HG03175 (cell line): ENCODE data around the gene ATP8B1.
A peak's percentile ranks its signal among the peaks of the same experiment; 100 is the strongest.
"Not testable (repeated sequence)": the region's sequence is repeated elsewhere in the genome, so short reads cannot be mapped to it uniquely, and the experiment has no call there.

Experiments
- ATAC-seq: cut with Tn5 transposase; IDR thresholded peaks from one replicate; pipeline ENCODE4 v1.9.1; 2021; ENCODE audit warnings: mild to moderate bottlenecking, moderate library complexity; ENCODE audit not compliant: unreplicated experiment

The ATP8B1 gene

GRCh38 chr18:57677262-57678211 is 125.6 kb downstream of the ATP8B1 start:
- no peak for ATAC-seq

- no peak for ATAC-seq
Observed at GRCh38 chr18:57674891-57675290, 128.2 kb downstream of the ATP8B1 start.

DNA sequence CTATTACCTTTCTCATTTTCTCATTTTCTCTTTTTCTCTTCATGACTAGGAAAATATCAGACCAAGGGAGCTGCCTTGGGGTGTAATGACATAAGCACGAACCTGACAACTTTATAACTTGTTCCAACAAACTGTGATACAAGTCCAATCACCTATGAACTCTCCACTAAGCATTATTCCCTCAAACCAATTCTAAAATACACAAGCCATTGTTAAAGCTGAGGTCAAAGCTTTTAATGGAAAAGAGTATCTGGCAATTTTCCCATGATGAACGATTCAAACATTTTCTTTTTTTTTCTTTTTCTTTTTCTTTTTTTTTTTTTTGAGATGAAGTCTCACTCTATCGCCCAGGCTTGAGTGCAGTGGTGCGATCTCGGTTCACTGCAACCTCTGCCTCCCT is 133.1 kb downstream of the ATP8B1 start:
- ATAC-seq: no peak

GRCh38 chr18:57668021-57668420 is 135.1 kb downstream of the ATP8B1 start:
- no peak for ATAC-seq

DNA sequence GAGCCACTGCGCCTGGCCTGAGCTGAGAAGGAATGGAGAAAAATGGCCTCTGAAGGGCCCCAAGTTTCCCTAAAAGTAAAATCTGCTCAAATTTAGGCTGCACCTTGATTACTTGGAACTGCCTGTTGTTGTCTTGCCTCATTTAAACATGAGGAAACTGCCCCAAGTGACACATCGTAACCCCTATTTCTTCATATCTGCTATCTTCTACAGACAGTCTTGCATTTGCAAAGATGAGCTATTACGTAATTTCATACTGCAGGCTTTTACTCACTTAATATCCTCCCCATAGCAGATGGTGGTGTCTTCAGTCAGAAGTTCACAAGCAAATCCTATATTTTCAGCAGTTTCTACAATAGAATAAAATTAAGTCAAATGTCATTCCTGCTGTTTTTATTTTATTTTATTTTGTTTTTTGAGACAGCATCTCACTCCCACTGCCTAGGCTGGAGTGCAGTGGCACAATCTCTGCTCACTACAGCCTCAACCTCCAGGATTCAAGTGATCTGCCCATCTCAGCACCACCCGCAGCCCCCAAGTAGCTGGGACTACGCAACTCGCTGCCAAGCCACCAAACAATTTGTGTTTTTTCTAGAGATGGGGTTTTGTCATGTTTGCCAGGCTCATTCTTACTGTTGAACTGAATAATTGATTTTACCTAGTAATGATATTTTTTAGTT is 136.2 kb downstream of the ATP8B1 start:
- ATAC-seq: no peak

- ATAC-seq: no peak
Observed at GRCh38 chr18:57664568-57665165, 138.4 kb downstream of the ATP8B1 start.

DNA sequence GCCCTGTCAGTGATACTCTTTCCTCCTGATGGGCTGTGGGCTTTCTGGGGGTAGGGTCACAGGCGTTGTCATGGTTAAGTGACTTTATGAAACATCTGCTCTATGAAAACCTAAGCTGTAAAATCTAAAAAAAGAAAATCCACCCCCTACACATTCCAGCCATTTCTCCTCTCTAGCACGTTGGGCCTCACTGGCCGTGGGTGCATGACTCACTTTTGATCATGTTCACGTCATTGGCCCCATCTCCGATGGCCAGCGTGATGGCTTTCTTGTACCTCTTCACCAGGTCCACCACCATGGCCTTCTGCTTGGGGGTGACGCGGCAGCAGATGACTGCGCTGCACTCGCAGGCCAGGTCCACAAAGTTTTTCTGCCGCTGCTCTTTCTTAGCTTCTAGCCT is 142.2 kb downstream of the ATP8B1 start:
- no peak for ATAC-seq

- ATAC-seq: no peak
Observed at GRCh38 chr18:57659460-57660102, 143.5 kb downstream of the ATP8B1 start.

- ATAC-seq: no peak
Observed at GRCh38 chr18:57657542-57657941, 145.6 kb downstream of the ATP8B1 start.

GRCh38 chr18:57655740-57656139 is 147.4 kb downstream of the ATP8B1 start:
- ATAC-seq: no peak

GRCh38 chr18:57651914-57652313 is 151.2 kb downstream of the ATP8B1 start:
- ATAC-seq: no peak

DNA sequence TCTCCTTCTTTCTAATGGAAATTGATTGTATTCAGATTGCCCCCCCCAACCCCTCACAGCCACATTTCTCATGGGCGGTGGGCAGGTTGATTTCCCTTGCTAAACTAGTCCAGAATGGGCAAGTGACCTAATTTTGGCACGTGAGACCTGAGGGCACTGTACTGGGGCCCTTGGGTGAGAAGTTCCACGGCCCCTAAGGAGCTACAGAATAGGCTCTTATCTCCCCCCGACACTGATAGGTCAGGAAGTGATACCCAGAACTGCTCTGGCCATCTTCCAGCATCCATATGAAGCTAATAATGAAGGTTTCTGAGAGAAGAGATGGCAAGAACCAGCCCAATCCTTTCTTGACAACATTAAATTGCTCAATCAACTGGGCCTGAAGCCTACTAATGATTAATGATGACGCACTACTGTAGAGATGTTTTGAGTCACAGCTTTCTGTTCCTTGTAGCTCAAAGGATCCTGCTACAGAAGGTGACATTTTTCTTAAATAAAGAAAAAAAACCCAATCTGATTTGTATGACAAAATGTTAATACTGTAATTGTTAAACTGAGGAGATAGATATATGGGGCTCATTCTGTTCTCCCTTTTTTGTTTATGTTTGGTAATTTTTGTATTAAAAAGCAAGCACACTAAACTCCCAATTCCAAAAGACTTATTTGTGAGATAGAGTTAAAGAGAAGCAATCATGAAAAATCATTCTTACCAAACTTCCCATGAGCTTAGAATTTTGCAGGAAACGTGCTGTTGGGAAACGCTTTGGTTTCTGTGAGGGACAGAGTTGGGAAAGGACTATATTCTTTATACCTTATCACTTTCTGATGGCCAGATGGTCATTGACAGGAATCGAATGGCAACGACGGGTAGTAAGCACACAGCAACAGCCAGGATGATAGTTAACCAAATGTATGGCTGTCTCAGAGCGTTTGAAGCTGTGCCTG is 153.3 kb downstream of the ATP8B1 start:
- peak; percentile 99 for ATAC-seq

DNA sequence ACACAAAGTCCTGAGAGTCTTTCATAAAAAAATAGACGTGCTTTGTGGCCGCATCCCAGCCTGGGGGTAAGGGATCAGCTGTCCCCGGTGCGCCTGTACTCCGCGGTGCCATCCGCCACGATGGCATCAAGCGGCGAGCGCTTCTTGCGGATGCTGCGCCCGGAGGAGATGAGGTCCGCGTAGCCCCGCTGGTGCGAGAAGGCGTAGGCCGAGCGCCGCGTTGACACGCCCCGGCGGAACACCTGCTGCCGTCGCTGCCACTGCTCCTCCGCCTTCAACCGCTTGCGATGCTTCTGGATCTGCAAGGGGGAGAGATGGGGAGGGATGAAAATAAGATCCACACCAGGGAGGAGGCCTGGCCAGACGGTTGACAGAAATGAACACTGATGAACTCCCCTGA is 154.7 kb downstream of the ATP8B1 start:
- ATAC-seq: no peak

- ATAC-seq: no peak
Observed at GRCh38 chr18:57644540-57644939, 158.6 kb downstream of the ATP8B1 start.

- not testable (repeated sequence) for ATAC-seq
Observed at GRCh38 chr18:57643726-57644125, 159.4 kb downstream of the ATP8B1 start.

- ATAC-seq: not testable (repeated sequence)
Observed at GRCh38 chr18:57642462-57642861, 160.7 kb downstream of the ATP8B1 start.

GRCh38 chr18:57640749-57641148 is 162.4 kb downstream of the ATP8B1 start:
- ATAC-seq: no peak

DNA sequence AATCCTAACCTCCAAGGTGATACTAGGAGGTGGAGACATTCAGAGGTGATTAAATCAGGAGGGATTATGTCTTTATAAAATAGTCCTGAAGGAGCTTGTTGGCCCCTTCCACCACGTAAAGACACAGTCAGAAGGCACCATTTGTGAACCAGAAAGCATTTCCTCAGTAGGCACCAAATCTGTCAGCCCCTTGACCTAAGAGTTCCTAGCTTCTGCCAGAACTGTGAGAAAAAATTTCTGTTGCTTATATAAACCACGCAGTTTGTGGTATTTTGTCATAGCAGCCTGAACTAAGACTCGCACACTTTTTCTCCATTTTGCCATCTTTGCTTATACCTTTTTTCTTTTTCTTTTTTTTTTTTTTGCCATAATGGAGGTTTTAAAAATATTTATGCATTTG is 162.9 kb downstream of the ATP8B1 start:
- no peak for ATAC-seq

DNA sequence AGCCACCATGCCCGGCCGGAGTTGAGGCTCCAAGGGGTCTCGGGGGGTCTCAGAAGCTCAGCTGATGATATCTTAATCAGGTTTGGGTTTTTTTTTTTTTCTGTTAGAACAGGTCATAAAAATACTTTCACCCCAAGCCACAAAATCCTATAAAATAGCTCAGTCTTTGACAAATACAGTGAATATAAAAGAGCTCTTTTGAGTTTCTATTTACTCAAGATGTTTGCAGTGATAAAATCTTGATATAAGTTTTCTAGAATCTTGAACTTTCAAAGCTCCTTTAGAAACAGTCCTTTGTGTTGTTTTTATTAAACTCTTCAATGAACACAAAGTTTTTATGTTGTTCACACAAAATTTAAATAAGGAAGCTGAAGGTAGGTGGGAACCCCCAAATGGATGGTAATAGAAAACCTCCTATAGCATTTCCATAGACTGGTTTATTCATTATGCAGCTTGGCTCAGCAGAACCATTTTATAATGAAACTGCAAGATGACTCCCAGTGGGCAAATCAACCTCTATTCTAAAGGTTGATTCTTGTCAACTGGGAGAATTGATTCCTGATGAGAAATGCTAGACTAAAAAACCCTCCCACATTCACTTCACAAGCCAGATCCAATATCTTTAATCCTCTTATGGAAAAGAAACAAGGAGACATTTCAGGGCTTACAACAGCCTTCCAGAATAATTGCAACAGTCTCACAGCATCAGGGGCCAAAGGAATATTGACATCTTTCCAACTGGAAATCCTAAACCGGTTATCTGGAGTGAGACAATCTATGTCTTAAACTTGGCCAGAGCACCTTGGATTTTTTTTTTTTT is 167.9 kb downstream of the ATP8B1 start:
- no peak for ATAC-seq
